ENCODE measurements around the gene CPNE4. TPM values are rescaled to one million over a fixed set of nuclear protein-coding genes. Genes with fewer than 3 reads are reported as not detected.

CPNE4 gene
- total RNA-seq, 2 experiments from 2014 or later = not detected

DNA sequence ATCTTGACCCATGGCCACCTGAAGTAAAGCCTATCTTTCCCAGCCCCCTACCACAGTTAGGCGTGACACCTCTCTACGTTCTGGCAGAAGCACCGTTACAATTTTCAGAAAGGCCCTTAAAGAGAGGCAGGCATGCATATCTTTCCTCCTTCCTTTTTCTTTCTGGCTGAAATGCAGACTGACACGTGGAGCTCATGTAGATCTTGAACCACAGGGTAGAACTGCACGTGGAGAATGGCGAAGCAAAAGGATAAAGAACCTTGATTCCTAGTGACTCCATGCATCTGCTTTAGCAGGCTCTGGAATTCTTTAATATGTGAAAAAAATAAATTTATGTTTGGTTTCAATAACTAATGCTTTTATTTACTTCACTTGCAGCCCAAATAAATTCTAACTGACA, 166.6 kb downstream of the CPNE4 start:
- no peaks in the 10 kb centered on the region for H3K36me3 Mint-ChIP-seq (ENCODE audit: low read depth)
- ATAC-seq = no peak
- H3K4me1 Mint-ChIP-seq = no peaks in the 10 kb centered on the region
- peaks cover 9% of the 10 kb centered on the region for H3K27me3 Mint-ChIP-seq
- POLR2A ChIA-PET = no interaction called here
- no peaks in the 10 kb centered on the region for H3K9me3 Mint-ChIP-seq (ENCODE audit: low read depth)
- H3K4me3 Mint-ChIP-seq = no peak overlapping the region
- intact Hi-C loops (cut with DNase I, micrococcal nuclease) = no loop called here
- CTCF ChIA-PET = no interaction called here
- no peak overlapping the region for H3K27ac Mint-ChIP-seq
- no peak for DNase-seq

DNA sequence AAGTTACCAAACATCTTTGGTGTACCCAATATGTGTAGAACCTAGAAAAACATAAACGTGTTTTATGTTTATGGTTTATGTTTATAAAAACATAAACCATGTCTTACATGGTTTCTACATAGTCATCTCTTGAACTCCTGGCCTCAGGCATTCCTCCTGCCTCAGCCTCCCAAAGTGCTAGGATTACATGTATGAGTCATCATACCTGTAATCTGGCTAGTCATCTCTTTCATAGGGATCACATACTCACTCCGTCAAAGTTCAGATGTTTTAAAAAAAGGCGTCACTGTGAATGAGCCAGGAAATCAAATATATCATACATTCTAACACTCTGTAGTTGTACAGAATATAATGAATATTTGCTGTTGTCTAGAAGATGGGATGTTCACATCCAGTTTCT, 178.6 kb downstream of the CPNE4 start:
- Mint-ChIP-seq H3K9me3 (ENCODE audit: low read depth) (no peaks in the 10 kb centered on the region), H3K4me1 (no peaks in the 10 kb centered on the region), H3K4me3 (no peak overlapping the region), H3K36me3 (ENCODE audit: low read depth) (no peaks in the 10 kb centered on the region), H3K27ac (no peak overlapping the region), H3K27me3 (peaks cover 3% of the 10 kb centered on the region)
- DNase-seq (no peak), ATAC-seq (no peak)
- intact Hi-C loops (cut with DNase I, micrococcal nuclease) = no loop called here
- ChIA-PET CTCF (no interaction called here), POLR2A (no interaction called here)

GRCh38 chr3:131850223-131850622, 184.6 kb downstream of the CPNE4 start:
- Mint-ChIP-seq H3K27ac (no peak overlapping the region), H3K27me3 (peaks cover 4% of the 10 kb centered on the region), H3K4me1 (no peaks in the 10 kb centered on the region), H3K9me3 (ENCODE audit: low read depth) (no peaks in the 10 kb centered on the region), H3K4me3 (no peak overlapping the region), H3K36me3 (ENCODE audit: low read depth) (no peaks in the 10 kb centered on the region)
- intact Hi-C loops (cut with DNase I, micrococcal nuclease) = no loop called here
- ChIA-PET CTCF (no interaction called here), POLR2A (no interaction called here)
- ATAC-seq (no peak), DNase-seq (no peak)

DNA sequence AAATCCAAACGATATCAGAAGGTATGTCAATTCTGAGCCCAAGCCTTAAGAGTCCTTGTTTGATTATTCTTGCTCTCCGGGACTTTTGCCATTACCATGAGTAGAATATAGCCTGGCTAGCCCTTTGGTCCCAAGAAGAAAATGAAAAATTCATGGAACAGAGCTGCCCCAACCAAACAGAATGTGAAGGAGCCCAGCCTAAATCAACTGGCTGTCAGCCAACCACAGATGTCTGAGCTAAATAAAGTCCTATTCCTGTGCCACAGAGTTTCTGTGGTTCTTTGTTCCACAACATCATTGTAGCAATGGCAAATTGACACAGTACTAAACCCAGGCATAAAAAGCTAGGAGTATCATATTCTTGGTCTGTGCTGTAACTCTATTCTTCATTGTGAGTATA, 185.2 kb downstream of the CPNE4 start:
- no peak for DNase-seq
- H3K9me3 Mint-ChIP-seq (ENCODE audit: low read depth) = no peaks in the 10 kb centered on the region
- no peaks in the 10 kb centered on the region for H3K4me1 Mint-ChIP-seq
- POLR2A ChIA-PET = no interaction called here
- peaks cover 4% of the 10 kb centered on the region for H3K27me3 Mint-ChIP-seq
- ATAC-seq = no peak
- intact Hi-C loops (cut with DNase I, micrococcal nuclease) = no loop called here
- H3K4me3 Mint-ChIP-seq = no peak overlapping the region
- H3K27ac Mint-ChIP-seq = no peak overlapping the region
- no peaks in the 10 kb centered on the region for H3K36me3 Mint-ChIP-seq (ENCODE audit: low read depth)
- CTCF ChIA-PET = no interaction called here

DNA sequence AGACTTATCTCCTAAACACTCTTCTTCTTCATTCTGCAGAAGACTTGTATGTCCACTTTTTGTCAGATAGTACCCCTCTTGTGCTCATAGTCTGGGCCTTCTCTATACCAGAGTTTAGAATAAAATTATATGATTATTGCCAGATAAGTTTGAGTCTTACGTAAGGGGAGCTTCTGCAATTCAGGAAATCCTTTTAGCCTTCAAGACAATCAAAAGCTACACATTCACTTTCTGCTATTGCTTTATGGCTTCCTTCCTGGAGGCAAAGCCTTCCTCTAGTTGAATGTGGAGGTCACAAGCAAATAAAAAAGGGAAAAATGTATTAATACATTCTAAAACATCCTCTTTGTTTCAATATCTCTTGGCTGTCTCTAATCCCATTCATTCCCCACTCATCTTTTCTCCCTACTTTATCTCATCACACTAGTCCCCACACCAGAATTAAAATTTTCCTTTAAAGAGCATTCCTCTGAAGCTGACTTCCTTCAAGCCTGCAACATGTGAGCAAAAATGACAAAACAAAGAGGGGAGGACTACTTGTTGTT, 186.8 kb downstream of the CPNE4 start:
- Mint-ChIP-seq H3K4me1 (no peaks in the 10 kb centered on the region), H3K36me3 (ENCODE audit: low read depth) (no peaks in the 10 kb centered on the region), H3K27me3 (peaks cover 4% of the 10 kb centered on the region), H3K4me3 (no peak overlapping the region), H3K9me3 (ENCODE audit: low read depth) (no peaks in the 10 kb centered on the region), H3K27ac (no peak overlapping the region)
- intact Hi-C loops (cut with DNase I, micrococcal nuclease) = no loop called here
- ChIA-PET POLR2A (no interaction called here), CTCF (no interaction called here)
- ATAC-seq = no peak
- DNase-seq = no peak

DNA sequence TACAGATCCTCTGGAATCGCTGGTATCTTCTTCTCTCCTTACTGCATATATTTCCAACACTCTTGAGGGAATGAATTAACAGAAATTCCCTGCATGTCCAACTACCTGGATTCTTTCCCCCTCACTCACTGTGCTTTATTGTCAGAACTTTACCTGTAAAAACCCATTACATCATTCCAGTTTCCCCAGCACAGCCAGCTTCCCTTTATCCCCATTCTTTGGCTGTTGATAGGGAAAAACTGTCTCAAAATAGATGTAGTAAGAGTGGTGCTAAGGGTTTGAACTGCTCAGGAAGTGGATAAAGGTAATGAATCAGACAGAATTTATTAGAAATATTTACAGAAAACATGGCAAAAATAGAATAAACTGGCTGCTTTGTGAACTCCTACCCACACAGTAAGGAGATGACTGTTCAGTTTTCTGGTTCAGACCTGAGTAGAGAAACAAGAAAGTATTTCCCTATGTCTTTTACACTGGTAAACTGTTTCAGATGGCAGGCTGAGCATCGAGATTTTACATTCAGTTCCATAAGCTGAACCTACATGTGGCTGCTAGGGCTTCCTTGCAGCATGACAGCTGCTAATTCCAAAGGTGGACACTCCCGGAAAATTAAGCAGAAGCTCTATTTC, 188.4 kb downstream of the CPNE4 start:
- Mint-ChIP-seq H3K4me1 (no peaks in the 10 kb centered on the region), H3K36me3 (ENCODE audit: low read depth) (no peaks in the 10 kb centered on the region), H3K27me3 (peaks cover 4% of the 10 kb centered on the region), H3K27ac (no peak overlapping the region), H3K4me3 (no peak overlapping the region), H3K9me3 (ENCODE audit: low read depth) (no peaks in the 10 kb centered on the region)
- ChIA-PET POLR2A (no interaction called here), CTCF (no interaction called here)
- no peak for DNase-seq
- ATAC-seq = no peak
- intact Hi-C loops (cut with DNase I, micrococcal nuclease) = no loop called here

- Mint-ChIP-seq H3K36me3 (ENCODE audit: low read depth) (no peaks in the 10 kb centered on the region), H3K27ac (no peak overlapping the region), H3K27me3 (peaks cover 2% of the 10 kb centered on the region), H3K4me3 (no peak overlapping the region), H3K9me3 (ENCODE audit: low read depth) (no peaks in the 10 kb centered on the region), H3K4me1 (no peaks in the 10 kb centered on the region)
- intact Hi-C loops (cut with DNase I, micrococcal nuclease) = no loop called here
- no peak for DNase-seq
- ChIA-PET CTCF (no interaction called here), POLR2A (no interaction called here)
- no peak for ATAC-seq
Observed at GRCh38 chr3:131843174-131843573, 191.6 kb downstream of the CPNE4 start.

DNA sequence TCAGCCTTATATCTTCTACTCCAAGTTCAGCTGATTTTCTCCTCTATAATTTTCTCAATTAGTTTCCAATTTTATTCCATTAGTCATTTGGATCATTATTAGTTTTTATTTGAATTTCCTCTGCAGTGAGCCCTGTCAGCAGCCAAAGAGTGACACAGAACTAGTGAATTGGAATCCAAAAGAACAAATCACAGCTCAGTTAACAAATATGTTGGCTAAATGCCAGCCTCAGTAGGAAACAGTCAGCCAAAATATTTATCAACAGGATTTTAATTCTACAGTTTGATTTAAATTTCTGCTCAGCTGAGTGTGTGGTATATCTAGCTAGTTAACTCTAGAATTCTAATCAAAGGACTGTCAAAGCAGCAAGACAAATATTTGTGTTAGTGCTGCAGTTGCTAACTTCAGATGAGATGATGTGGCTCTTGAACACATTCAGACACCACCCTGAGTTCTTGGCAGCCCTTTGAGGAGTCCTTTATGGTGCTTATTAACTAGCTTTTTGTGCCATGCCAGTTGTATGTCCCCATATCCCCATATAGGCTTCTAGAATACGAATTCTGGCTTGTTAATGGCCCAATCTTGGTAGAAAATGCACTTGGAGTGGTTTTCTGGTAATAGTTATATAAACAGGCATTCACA, 194.5 kb downstream of the CPNE4 start:
- DNase-seq (no peak), ATAC-seq (no peak)
- Mint-ChIP-seq H3K4me1 (no peaks in the 10 kb centered on the region), H3K27ac (no peak overlapping the region), H3K4me3 (no peak overlapping the region), H3K27me3 (peaks cover 6% of the 10 kb centered on the region), H3K9me3 (ENCODE audit: low read depth) (no peaks in the 10 kb centered on the region), H3K36me3 (ENCODE audit: low read depth) (no peaks in the 10 kb centered on the region)
- POLR2A ChIA-PET = no interaction called here
- intact Hi-C loops (cut with DNase I, micrococcal nuclease) = no loop called here
- CTCF ChIA-PET = no interaction called here

DNA sequence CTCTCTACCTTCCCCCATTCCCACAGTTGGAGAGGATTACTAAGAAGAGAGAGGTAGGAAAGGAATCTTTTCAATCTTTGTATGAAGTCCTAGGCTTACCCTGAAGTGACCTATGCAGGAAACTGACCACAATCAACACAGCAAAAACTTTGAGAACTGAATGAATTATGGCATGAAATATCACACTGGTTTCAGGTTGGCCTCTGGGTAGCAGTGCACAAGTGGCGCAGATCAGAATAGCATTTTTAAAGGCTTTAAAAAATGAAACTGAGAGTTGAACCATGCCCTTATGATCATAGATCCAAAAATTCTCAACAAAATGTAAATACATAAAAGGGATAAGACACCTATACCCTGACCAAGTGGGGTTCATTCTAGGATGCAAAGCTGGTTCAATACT, 198.9 kb downstream of the CPNE4 start:
- no peak overlapping the region for H3K4me3 Mint-ChIP-seq
- ChIA-PET POLR2A (no interaction called here), CTCF (no interaction called here)
- no peak overlapping the region for H3K27ac Mint-ChIP-seq
- no peaks in the 10 kb centered on the region for H3K36me3 Mint-ChIP-seq (ENCODE audit: low read depth)
- H3K9me3 Mint-ChIP-seq (ENCODE audit: low read depth) = no peaks in the 10 kb centered on the region
- intact Hi-C loops (cut with DNase I, micrococcal nuclease) = no loop called here
- no peaks in the 10 kb centered on the region for H3K4me1 Mint-ChIP-seq
- DNase-seq = no peak
- H3K27me3 Mint-ChIP-seq = peaks cover 10% of the 10 kb centered on the region
- ATAC-seq = no peak

DNA sequence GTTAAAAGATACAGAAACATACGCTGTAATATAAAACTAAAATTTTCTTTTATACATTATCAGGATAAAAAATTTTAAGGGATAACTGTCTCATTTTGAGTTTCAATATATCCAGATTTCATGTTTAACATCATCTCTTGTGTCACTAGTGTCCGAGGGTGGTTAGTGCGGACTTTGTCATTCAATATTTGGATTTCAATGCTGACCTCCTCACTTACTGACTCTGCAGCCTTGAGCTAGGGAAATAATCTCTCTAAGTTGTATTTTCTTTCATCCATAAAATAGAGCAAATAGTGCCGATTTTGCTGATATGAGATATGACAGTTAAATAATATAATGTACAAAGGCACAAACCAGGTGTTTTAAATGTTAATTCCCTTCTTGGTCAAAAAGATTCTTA, 203.2 kb downstream of the CPNE4 start:
- Mint-ChIP-seq H3K27me3 (peaks cover 18% of the 10 kb centered on the region), H3K4me1 (no peaks in the 10 kb centered on the region), H3K36me3 (ENCODE audit: low read depth) (no peaks in the 10 kb centered on the region), H3K9me3 (ENCODE audit: low read depth) (peaks cover 5% of the 10 kb centered on the region), H3K27ac (no peak overlapping the region), H3K4me3 (no peak overlapping the region)
- ChIA-PET POLR2A (no interaction called here), CTCF (no interaction called here)
- intact Hi-C loops (cut with DNase I, micrococcal nuclease) = no loop called here
- ATAC-seq (no peak), DNase-seq (no peak)

DNA sequence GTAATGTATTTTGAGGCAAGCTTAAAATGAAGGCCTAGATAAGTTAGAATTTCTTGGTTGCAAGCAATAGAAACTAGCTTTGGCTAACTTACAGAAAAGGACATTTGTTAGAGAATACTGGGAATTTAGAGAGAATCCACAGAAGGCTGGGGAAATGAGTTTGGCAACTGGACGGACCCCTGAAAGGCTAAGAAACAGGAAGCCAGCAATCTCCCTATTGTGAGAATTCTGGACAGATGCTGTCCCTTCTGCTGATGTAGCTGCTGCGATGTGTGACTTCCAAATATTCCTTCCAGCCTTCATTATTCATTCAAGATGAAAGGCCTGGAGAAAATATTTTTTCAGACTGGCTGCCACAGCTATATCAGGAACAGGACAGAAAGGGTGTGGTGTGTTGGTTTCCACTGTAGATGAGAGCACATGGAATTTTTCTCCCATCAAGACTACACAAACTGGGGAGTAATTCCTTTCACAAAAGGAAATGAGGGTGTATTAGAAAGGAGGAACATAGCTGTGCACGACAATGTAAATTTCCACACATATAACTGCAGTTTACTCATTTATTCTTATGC, 213.5 kb downstream of the CPNE4 start:
- no peak overlapping the region for H3K4me3 Mint-ChIP-seq
- no peaks in the 10 kb centered on the region for H3K4me1 Mint-ChIP-seq
- H3K27me3 Mint-ChIP-seq = peaks cover 3% of the 10 kb centered on the region
- DNase-seq (no peak), ATAC-seq (no peak)
- intact Hi-C loops (cut with DNase I, micrococcal nuclease) = no loop called here
- ChIA-PET CTCF (no interaction called here), POLR2A (no interaction called here)
- no peaks in the 10 kb centered on the region for H3K9me3 Mint-ChIP-seq (ENCODE audit: low read depth)
- H3K36me3 Mint-ChIP-seq (ENCODE audit: low read depth) = no peaks in the 10 kb centered on the region
- no peak overlapping the region for H3K27ac Mint-ChIP-seq

GRCh38 chr3:131819381-131820055, 215.3 kb downstream of the CPNE4 start:
- POLR2A ChIA-PET = no interaction called here
- H3K4me3 Mint-ChIP-seq = no peak overlapping the region

More at GRCh38 chr3:131819381-131820055, 215.3 kb downstream of the CPNE4 start:
- DNase-seq (no peak), ATAC-seq (no peak)
- Mint-ChIP-seq H3K27me3 (peaks cover under 1% of the 10 kb centered on the region), H3K4me1 (no peaks in the 10 kb centered on the region), H3K36me3 (ENCODE audit: low read depth) (no peaks in the 10 kb centered on the region), H3K9me3 (ENCODE audit: low read depth) (no peaks in the 10 kb centered on the region), H3K27ac (no peak overlapping the region)
- CTCF ChIA-PET = no interaction called here
- intact Hi-C loops (cut with DNase I, micrococcal nuclease) = no loop called here

Data from activated CD4-positive, alpha-beta T cell treated with anti-CD3 and anti-CD28 coated beads for 36 hours (primary cell).